Keratinocyte (primary cell): Measurements from ENCODE around the gene MAGED4B.

Experiments
- EZH2 ChIP-seq: IDR thresholded peaks from one replicate; pipeline ENCODE4 v1.6.1; 2012; ENCODE audit warnings: inconsistent platforms, mild to moderate bottlenecking, low read length, moderate library complexity
- TF ChIP-seq, protein P1 (sequence below), 3 experiments: IDR thresholded peaks in 1 of 3; conservative IDR thresholded peaks in 1 of 3; optimal IDR thresholded peaks in 1 of 3; 2 replicates in 2 of 3; 3 replicates in 1 of 3; pipeline versions ENCODE3 to v1.5.1; 2011; ENCODE audit warnings: low read length in 3 of 3, mild to moderate bottlenecking in 3 of 3, moderate library complexity in 2 of 3, control low read depth in 1 of 3, inconsistent platforms in 1 of 3; ENCODE audit not compliant: insufficient read depth in 2 of 3; ENCODE audit errors: extremely low read depth in 1 of 3

DNA sequence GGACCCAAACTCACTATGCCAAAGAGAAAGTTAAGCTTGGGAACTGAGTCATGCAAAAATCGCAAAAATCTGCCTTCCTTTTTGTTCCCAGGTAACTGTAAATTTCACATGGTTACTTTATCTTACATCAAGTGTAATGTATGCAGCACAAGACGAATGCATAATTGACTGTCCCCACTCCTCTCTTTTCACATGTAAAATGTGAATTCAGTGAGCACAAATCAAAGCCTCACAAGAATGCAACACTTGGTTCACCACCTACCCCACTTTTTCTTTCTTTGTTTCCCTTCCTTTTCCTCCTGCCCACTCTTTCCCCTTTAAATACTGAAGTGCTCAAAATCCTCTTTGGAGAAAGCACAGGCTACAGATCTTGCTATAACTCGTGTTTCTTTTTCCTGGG, 53.2 kb downstream of the MAGED4B start:
- TF ChIP-seq, protein P1, sequence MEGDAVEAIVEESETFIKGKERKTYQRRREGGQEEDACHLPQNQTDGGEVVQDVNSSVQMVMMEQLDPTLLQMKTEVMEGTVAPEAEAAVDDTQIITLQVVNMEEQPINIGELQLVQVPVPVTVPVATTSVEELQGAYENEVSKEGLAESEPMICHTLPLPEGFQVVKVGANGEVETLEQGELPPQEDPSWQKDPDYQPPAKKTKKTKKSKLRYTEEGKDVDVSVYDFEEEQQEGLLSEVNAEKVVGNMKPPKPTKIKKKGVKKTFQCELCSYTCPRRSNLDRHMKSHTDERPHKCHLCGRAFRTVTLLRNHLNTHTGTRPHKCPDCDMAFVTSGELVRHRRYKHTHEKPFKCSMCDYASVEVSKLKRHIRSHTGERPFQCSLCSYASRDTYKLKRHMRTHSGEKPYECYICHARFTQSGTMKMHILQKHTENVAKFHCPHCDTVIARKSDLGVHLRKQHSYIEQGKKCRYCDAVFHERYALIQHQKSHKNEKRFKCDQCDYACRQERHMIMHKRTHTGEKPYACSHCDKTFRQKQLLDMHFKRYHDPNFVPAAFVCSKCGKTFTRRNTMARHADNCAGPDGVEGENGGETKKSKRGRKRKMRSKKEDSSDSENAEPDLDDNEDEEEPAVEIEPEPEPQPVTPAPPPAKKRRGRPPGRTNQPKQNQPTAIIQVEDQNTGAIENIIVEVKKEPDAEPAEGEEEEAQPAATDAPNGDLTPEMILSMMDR (optimal IDR thresholded peaks at IDR 0.05 in 1 of 3, IDR thresholded peaks at IDR 0.05 in 1 of 3, conservative IDR thresholded peaks at IDR 0.05 in 1 of 3; ENCODE audit: extremely low read depth in 1 of 3, insufficient read depth in 2 of 3, low read length in 3 of 3), result no peak
- TF ChIP-seq EZH2, result no peak
